HG02588 (cell line): ENCODE results near the gene SLC39A11.
"Not testable (repeated sequence)": the region's sequence is repeated elsewhere in the genome, so short reads cannot be mapped to it uniquely, and the experiment has no call there.

Source experiments
- ATAC-seq: cut with Tn5 transposase; IDR thresholded peaks from one replicate; pipeline ENCODE4 v1.9.1; 2021; ENCODE audit warnings: mild to moderate bottlenecking, moderate library complexity; ENCODE audit not compliant: unreplicated experiment

SLC39A11 gene

GRCh38 chr17:72730077-72730476 is 362.4 kb downstream of the SLC39A11 start:
- ATAC-seq, result no peak

GRCh38 chr17:72726936-72727335 is 365.6 kb downstream of the SLC39A11 start:
- ATAC-seq, result peak; percentile 89

GRCh38 chr17:72725433-72726068 is 366.9 kb downstream of the SLC39A11 start:
- no peak for ATAC-seq

GRCh38 chr17:72724267-72724666 is 368.2 kb downstream of the SLC39A11 start:
- no peak for ATAC-seq

GRCh38 chr17:72723711-72724110 is 368.8 kb downstream of the SLC39A11 start:
- ATAC-seq, result no peak

GRCh38 chr17:72720494-72720825 is 372.0 kb downstream of the SLC39A11 start:
- ATAC-seq, result no peak

- no peak for ATAC-seq
These were observed 372.7 kb downstream of the SLC39A11 start for GRCh38 chr17:72719578-72720493.

- no peak for ATAC-seq
These were observed 373.3 kb downstream of the SLC39A11 start for GRCh38 chr17:72719206-72719577.

GRCh38 chr17:72717676-72718075 is 374.8 kb downstream of the SLC39A11 start:
- no peak for ATAC-seq

GRCh38 chr17:72717276-72717675 is 375.2 kb downstream of the SLC39A11 start:
- ATAC-seq, result no peak

GRCh38 chr17:72715906-72716572 is 376.4 kb downstream of the SLC39A11 start:
- ATAC-seq, result no peak

GRCh38 chr17:72714357-72714966 is 378.0 kb downstream of the SLC39A11 start:
- no peak for ATAC-seq

- no peak for ATAC-seq
These were observed 378.8 kb downstream of the SLC39A11 start for GRCh38 chr17:72713701-72714100.

- no peak for ATAC-seq
These were observed 380.8 kb downstream of the SLC39A11 start for GRCh38 chr17:72711521-72712310.

GRCh38 chr17:72710834-72711233 is 381.7 kb downstream of the SLC39A11 start:
- no peak for ATAC-seq

- no peak for ATAC-seq
These were observed 382.3 kb downstream of the SLC39A11 start for GRCh38 chr17:72710202-72710601.

- ATAC-seq, result not testable (repeated sequence)
These were observed 383.8 kb downstream of the SLC39A11 start for GRCh38 chr17:72708682-72709081.

- ATAC-seq, result no peak
These were observed 384.6 kb downstream of the SLC39A11 start for GRCh38 chr17:72707881-72708280.

GRCh38 chr17:72706396-72706981 is 386.0 kb downstream of the SLC39A11 start:
- no peak for ATAC-seq

- ATAC-seq, result peak; percentile 76
These were observed 386.5 kb downstream of the SLC39A11 start for GRCh38 chr17:72705905-72706395.
